ENCODE data around the gene ZSCAN9.

ZSCAN9 gene

DNA sequence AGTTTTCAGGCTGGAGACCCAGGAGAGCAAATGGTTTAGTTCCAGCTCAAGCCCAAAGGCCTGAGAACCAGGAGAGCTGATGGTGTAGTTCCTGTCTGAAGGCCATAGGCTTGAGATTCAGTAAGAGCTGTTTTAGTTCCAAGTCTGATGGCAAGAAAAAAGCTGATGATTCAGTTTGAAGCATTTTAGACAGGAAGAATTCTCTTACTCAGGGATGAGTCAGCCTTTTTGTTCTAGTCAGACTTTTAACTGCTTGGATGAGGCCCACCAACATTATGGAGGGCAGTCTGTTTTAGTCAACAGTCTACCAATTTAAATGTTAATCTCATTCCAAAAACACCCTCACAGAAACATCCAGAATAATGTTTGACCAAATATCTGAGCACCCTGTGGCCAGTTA lies 44.4 kb downstream of the ZSCAN9 start:
- no peak for DNase-seq

DNA sequence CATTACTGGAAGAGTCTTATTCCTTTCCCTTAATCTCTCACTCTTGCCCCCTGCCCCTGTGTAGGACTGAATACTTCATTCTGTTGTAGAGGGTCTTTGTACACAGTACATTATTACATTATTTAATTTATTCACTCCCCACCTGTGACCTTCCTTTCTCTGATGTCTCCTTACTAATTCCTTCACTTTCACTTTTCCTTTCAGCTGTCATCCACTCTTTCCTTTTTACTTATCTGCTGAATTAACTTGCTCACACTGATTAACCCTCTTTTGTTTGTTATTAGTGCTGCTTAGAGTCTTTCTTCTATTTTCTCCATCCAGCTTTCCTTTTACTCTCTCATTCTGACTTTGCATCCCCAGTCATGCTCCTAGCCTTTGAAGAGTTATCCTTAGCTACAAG lies 49.8 kb downstream of the ZSCAN9 start:
- DNase-seq: no peak

DNA sequence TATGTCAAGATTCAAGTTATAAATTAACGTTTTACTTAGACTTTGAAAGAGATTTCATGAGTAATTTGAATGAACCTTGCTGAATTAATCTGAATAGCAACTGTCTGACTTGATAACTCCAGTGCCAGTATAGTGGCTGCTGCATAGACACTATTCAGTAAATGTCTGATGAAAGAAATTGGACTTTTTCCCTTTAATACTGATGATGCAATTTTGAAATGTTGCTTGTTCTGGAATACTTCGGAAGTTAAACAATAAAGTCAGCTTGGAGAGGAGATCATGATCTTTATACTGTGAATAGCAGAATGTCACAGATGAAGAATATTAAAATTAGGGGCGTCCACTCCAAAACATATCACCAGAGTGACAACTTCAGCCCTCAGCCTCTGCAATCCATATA lies 52.7 kb downstream of the ZSCAN9 start:
- no peak for DNase-seq

DNA sequence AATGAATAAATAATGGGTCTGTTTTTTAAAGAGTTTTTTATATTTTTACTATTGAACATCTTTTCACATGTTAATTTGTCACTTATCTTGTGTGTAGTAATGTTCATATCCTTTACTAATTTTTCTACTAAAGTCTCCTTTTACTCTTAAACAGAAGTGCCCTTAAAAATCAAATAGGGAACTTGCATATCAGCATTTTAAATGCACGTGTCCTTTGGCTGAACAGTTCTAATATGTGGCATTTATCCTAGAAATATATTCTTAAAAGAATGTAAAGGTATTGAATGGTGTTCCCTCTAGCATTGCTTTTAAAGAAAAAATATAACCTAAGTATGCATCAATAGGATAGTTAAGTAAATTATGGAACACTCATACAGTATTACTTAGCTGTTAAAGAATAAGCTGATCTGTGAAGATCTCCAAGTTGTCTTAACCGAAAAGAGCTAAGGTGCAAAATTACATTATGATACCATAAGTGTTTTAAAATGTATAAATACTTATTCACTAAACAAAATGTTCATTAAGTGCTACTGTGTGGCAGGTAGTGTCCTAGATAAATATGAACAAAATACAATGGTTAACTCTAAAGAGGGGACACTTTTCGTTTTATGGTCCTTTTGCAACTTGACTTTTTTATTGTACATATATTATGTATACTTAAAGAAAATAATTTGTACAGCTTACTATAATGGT lies 55.7 kb downstream of the ZSCAN9 start:
- no peak for DNase-seq

DNA sequence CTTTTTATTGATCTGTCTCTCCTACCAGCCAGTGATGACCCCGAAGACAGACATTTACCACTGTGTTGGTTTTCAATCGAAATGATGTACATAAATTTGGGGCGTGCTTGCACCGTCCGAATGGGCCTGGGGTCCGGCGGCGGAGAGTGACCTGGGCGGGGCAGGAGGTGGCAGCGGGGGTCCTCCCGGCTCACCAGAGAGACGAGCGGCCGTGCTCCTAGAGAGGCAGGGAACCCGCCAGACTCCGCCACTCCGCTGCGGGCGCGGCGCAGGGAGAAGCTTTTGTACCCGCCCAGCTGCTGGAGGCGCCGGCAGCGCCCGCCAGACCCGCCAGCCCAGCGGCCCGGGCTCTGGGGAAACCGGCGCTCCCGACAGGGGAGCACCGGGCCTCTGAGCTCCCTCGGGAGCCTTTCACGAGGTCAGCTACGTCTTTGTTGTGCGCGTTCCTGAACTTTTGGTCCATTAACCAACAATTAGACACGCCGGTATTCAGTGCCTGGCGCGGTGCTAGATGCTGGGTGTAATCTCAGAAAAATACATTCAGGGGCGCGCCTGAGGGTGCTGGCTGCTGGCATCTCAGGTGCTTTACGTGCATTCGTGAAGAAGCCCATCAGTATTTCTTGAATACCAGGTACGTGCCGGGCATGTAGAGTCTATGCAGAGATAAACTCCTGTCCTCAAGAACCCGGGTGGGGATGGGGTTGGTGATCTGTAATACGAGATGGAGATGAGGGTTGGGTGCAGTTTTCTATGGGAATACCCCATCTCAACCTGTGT lies 56.4 kb downstream of the ZSCAN9 start, which contains the start of gene PGBD1:
TSS of gene PGBD1 (plus strand) at position 285 of the 777 bp plus-strand sequence. CDS start 2,242 bp downstream, outside the sequence.
- DNase-seq: peak; percentile 60

DNA sequence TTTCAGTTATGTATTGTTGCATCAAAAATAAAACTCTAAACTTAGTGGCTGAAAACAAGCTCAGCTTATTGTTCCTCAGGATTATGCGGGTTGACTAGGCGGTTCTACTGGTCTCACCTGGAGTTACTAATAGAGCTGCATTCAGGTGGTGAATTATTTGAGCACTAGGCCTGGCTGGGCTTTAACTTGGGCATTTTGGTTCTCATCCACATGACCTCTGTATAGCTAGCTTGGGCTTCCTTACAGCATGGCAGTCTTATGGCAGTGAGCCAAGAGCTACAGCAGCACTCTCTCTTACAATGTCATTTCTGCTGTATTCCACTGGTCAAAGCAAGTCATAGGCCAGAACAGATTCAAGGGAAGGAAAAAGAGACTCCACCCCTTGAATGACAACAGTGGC lies 57.9 kb downstream of the ZSCAN9 start:
- DNase-seq: no peak
